H1 (cell line): ENCODE measurements around the gene DNAJC7. TPM values are rescaled to one million over a fixed set of nuclear protein-coding genes. Genes with fewer than 3 reads are reported as not detected.

Source experiments
- CTCF ChIA-PET: fragments of 300-600 bp; sonication (Branson Sonifier 250); formaldehyde crosslinking; loops from one replicate; lab custom pipeline; 2021; ENCODE audit not compliant: partially characterized antibody; lab: Charles Lee
- POLR2A ChIA-PET: fragments of 300-600 bp; sonication (Branson Sonifier 250); formaldehyde crosslinking; loops from one replicate; lab custom pipeline; 2021; ENCODE audit warnings: inconsistent platforms; ENCODE audit not compliant: partially characterized antibody; lab: Charles Lee
- DNase-seq, 2 experiments: peaks; one replicate each; pipeline versions ENCODE4 v3.0.0 to v3.0.0-alpha.2; 2010 to 2022; ENCODE audit warnings: low spot score in 2 of 2, low read depth in 1 of 2, mixed read lengths in 1 of 2
- FAIRE-seq: peaks from 2 replicates; lab custom pipeline; 2011; peaks lifted over from hg19 to GRCh38; lab: Jason Lieb, UNC
- H2AFZ ChIP-seq: 2 replicates; pipeline ENCODE4 v1.8.1; 2012; ENCODE audit warnings: low read length, inconsistent platforms
- H2AK5ac ChIP-seq: 2 replicates; pipeline ENCODE4 v1.6.1; 2013; ENCODE audit warnings: low read depth, low read length
- H2BK120ac ChIP-seq: replicated peaks from 2 replicates; pipeline ENCODE3; 2013; ENCODE audit warnings: low read depth, low read length, inconsistent platforms
- H2BK12ac ChIP-seq: 2 replicates; pipeline ENCODE4 v1.6.1; 2013; ENCODE audit warnings: low read depth, low read length
- H2BK15ac ChIP-seq: 2 replicates; pipeline ENCODE4 v1.6.1; 2013; ENCODE audit warnings: low read length
- H2BK20ac ChIP-seq: 2 replicates; pipeline ENCODE4 v1.6.1; 2013; ENCODE audit warnings: low read length
- H2BK5ac ChIP-seq: 2 replicates; pipeline ENCODE4 v1.6.1; 2013; ENCODE audit warnings: low read depth, low read length
- H3K14ac ChIP-seq: 2 replicates; pipeline ENCODE4 v1.6.1; 2013; ENCODE audit warnings: inconsistent platforms; ENCODE audit not compliant: insufficient read length
- H3K18ac ChIP-seq: 2 replicates; pipeline ENCODE4 v1.6.1; 2013; ENCODE audit warnings: low read length; ENCODE audit errors: extremely low read depth
- H3K23ac ChIP-seq: 2 replicates; pipeline ENCODE4 v1.6.1; 2013; ENCODE audit warnings: inconsistent platforms; ENCODE audit not compliant: insufficient read length
- H3K23me2 ChIP-seq: 2 replicates; pipeline ENCODE4 v1.6.1; 2013; ENCODE audit warnings: low read depth, low read length
- H3K27ac ChIP-seq: 2 replicates; pipeline ENCODE4 v1.6.1; 2011; ENCODE audit warnings: low read depth, low read length, inconsistent platforms
- H3K27me3 ChIP-seq, 4 experiments: replicated peaks in 1 of 4; 1 replicate in 1 of 4; 2 replicates in 3 of 4; pipeline versions ENCODE4 v1.6.1 to v1.8.1; 2011 to 2013; ENCODE audit warnings: low read length in 3 of 4, mild to moderate bottlenecking in 3 of 4, inconsistent platforms in 2 of 4, mixed read lengths in 2 of 4, moderate library complexity in 1 of 4; ENCODE audit not compliant: control insufficient read depth in 3 of 4, insufficient read depth in 3 of 4; ENCODE audit errors: extremely low read depth in 1 of 4
- H3K36me3 ChIP-seq, 4 experiments: 2 replicates each; pipeline versions ENCODE4 v1.6.1 to v1.8.1; 2011 to 2013; ENCODE audit warnings: mild to moderate bottlenecking in 4 of 4, low read length in 3 of 4, moderate library complexity in 2 of 4, control low read depth in 1 of 4, inconsistent platforms in 1 of 4; ENCODE audit not compliant: insufficient read depth in 4 of 4, control insufficient read depth in 2 of 4
- H3K4ac ChIP-seq: replicated peaks from 2 replicates; pipeline ENCODE3; 2013; ENCODE audit warnings: low read length, low read depth, mixed read lengths, inconsistent platforms; ENCODE audit not compliant: insufficient read length
- H3K4me1 ChIP-seq, 4 experiments: replicated peaks in 1 of 4; 1 replicate in 1 of 4; 2 replicates in 3 of 4; pipeline versions ENCODE4 v1.6.1 to v1.8.1; 2011 to 2013; ENCODE audit warnings: low read length in 3 of 4, inconsistent platforms in 2 of 4, mixed read lengths in 1 of 4; ENCODE audit not compliant: insufficient read depth in 4 of 4, control insufficient read depth in 3 of 4
- H3K4me2 ChIP-seq, 2 experiments: 2 replicates each; pipeline versions ENCODE4 v1.6.1 to v1.8.1; 2011 to 2013; ENCODE audit warnings: low read depth in 2 of 2, low read length in 2 of 2, control low read depth in 1 of 2, inconsistent platforms in 1 of 2, mild to moderate bottlenecking in 1 of 2; ENCODE audit not compliant: insufficient read depth in 1 of 2
- H3K4me3 ChIP-seq, 4 experiments: fragments of 200-600, 300-600 bp in 1 of 4; sonication (generic), shearing (Covaris generic), sonication (Bioruptor Twin) in 1 of 4; 2 replicates each; pipeline versions ENCODE4 v1.5.1 to v1.8.1; 2011 to 2016; ENCODE audit warnings: low read length in 4 of 4, low read depth in 3 of 4, control low read depth in 2 of 4, inconsistent platforms in 2 of 4, mild to moderate bottlenecking in 2 of 4, mixed read lengths in 1 of 4, moderate library complexity in 1 of 4; ENCODE audit not compliant: insufficient read depth in 2 of 4; ENCODE audit errors: extremely low read depth in 1 of 4
- H3K56ac ChIP-seq: replicated peaks from 2 replicates; pipeline ENCODE3; 2013; ENCODE audit warnings: low read depth, mild to moderate bottlenecking, mixed read lengths, low read length, inconsistent platforms; ENCODE audit not compliant: insufficient read length
- H3K79me1 ChIP-seq: 2 replicates; pipeline ENCODE4 v1.6.1; 2013; ENCODE audit warnings: low read depth, low read length, control low read depth
- H3K79me2 ChIP-seq, 2 experiments: 2 replicates each; pipeline versions ENCODE4 v1.6.1 to v1.8.1; 2012 to 2013; ENCODE audit warnings: low read length in 2 of 2, mild to moderate bottlenecking in 2 of 2, inconsistent platforms in 1 of 2; ENCODE audit not compliant: insufficient read depth in 2 of 2, control insufficient read depth in 1 of 2
- H3K9ac ChIP-seq, 4 experiments: replicated peaks in 1 of 4; 1 replicate in 1 of 4; 2 replicates in 3 of 4; pipeline versions ENCODE4 v1.6.1 to v1.8.1; 2011 to 2013; ENCODE audit warnings: low read depth in 3 of 4, low read length in 3 of 4, control low read depth in 2 of 4, mild to moderate bottlenecking in 2 of 4, moderate library complexity in 2 of 4, inconsistent platforms in 1 of 4; ENCODE audit errors: extremely low read depth in 1 of 4
- H3K9me3 ChIP-seq, 2 experiments: 2 replicates each; pipeline versions ENCODE4 v1.6.1 to v1.8.1; 2012 to 2013; ENCODE audit warnings: mild to moderate bottlenecking in 2 of 2, moderate library complexity in 2 of 2, control low read depth in 1 of 2, inconsistent platforms in 1 of 2, low read depth in 1 of 2, low read length in 1 of 2, mixed read lengths in 1 of 2; ENCODE audit not compliant: insufficient read depth in 2 of 2
- H4K20me1 ChIP-seq, 2 experiments: replicated peaks in 1 of 2; 2 replicates each; pipeline versions ENCODE3 to v1.8.1; 2011 to 2013; ENCODE audit warnings: inconsistent platforms in 2 of 2, low read length in 2 of 2, mild to moderate bottlenecking in 1 of 2; ENCODE audit not compliant: insufficient read depth in 2 of 2, control insufficient read depth in 1 of 2
- H4K5ac ChIP-seq: 2 replicates; pipeline ENCODE4 v1.6.1; 2013; ENCODE audit warnings: low read length, low read depth, mixed read lengths, inconsistent platforms; ENCODE audit not compliant: insufficient read length
- H4K8ac ChIP-seq: 2 replicates; pipeline ENCODE4 v1.8.0; 2013; ENCODE audit warnings: mild to moderate bottlenecking, moderate library complexity, low read length, inconsistent platforms; ENCODE audit not compliant: insufficient read depth; ENCODE audit errors: extremely low read depth
- H4K91ac ChIP-seq: replicated peaks from 2 replicates; pipeline ENCODE3; 2013; ENCODE audit warnings: low read length, mixed read lengths, inconsistent platforms; ENCODE audit not compliant: insufficient read length
- BACH1 ChIP-seq: IDR thresholded peaks from 2 replicates; pipeline ENCODE4 v1.6.1; 2012; ENCODE audit warnings: low read length, improper control_type of control experiment
- CBX5 ChIP-seq: fragments of 300-800, 300-1000 bp; sonication (generic); IDR thresholded peaks from 2 replicates; pipeline ENCODE4 v1.7.1; 2016; ENCODE audit warnings: antibody characterized with exemption, low read length, low read depth
- JUN ChIP-seq: IDR thresholded peaks from 2 replicates; pipeline ENCODE4 v1.6.1; 2011; ENCODE audit warnings: low read depth, mild to moderate bottlenecking, improper control_type of control experiment, low read length
- NANOG ChIP-seq: IDR thresholded peaks from 2 replicates; pipeline ENCODE4 v1.6.1; 2011; ENCODE audit warnings: low read length, low read depth, mild to moderate bottlenecking, inconsistent platforms; ENCODE audit not compliant: insufficient read depth, poor library complexity, severe bottlenecking
- SP2 ChIP-seq: IDR thresholded peaks from 2 replicates; pipeline ENCODE4 v1.6.1; 2012; ENCODE audit warnings: mild to moderate bottlenecking, low read length, inconsistent platforms
- TAF7 ChIP-seq: optimal IDR thresholded peaks from 2 replicates; pipeline ENCODE3; 2011; ENCODE audit warnings: low read depth, mild to moderate bottlenecking, inconsistent platforms, low read length, moderate library complexity, borderline replicate concordance
- WGBS, 2 experiments: shearing (Covaris generic) in 1 of 2; methylation state at CpG; one replicate each; pipeline versions ENCODE4 v1.1.6 to v1.1.7; 2013 to 2015; ENCODE audit warnings: low lambda C conversion rate in 2 of 2, mixed read lengths in 2 of 2, inconsistent platforms in 1 of 2, low coverage in 1 of 2, missing lambda C conversion rate in 1 of 2; ENCODE audit not compliant: insufficient replicate concordance in 2 of 2, insufficient coverage in 1 of 2, insufficient read length in 1 of 2; ENCODE audit errors: extremely low coverage in 1 of 2, missing lambda C conversion rate in 1 of 2; 5-methylcytosine and 5-hydroxymethylcytosine counted together
- polyA plus RNA-seq, 7 experiments: library from polyadenylated mRNA; depleted of rRNA in 3 of 7; stranded (reverse) in 5 of 7; unstranded in 2 of 7; fragments of >200 nt in 5 of 7; fragments of 200-250 nt in 2 of 7; gene quantifications; 1 replicate in 5 of 7; 2 replicates in 1 of 7; 4 replicates in 1 of 7; pipeline versions ENCODE4 v1.2.1 to v1.2.3, GENCODE V29; 2011 to 2013; ENCODE audit warnings: missing spikeins in 2 of 7, mixed read lengths in 2 of 7
- total RNA-seq: library from RNA; stranded (reverse); fragmentation: NEBNext Ultra II Directional; extraction: Animal tissue kit (Norgen Biotek cat#: 25700); gene quantifications from 2 replicates; pipeline ENCODE4 v1.2.1, GENCODE V29; 2021

Gene DNAJC7
- total and polyA plus RNA-seq, 2 of the 8 experiments (the other 6 are each of a cell fraction or from before 2014, with no cell fraction given), result 31.0 to 148 TPM

DNA sequence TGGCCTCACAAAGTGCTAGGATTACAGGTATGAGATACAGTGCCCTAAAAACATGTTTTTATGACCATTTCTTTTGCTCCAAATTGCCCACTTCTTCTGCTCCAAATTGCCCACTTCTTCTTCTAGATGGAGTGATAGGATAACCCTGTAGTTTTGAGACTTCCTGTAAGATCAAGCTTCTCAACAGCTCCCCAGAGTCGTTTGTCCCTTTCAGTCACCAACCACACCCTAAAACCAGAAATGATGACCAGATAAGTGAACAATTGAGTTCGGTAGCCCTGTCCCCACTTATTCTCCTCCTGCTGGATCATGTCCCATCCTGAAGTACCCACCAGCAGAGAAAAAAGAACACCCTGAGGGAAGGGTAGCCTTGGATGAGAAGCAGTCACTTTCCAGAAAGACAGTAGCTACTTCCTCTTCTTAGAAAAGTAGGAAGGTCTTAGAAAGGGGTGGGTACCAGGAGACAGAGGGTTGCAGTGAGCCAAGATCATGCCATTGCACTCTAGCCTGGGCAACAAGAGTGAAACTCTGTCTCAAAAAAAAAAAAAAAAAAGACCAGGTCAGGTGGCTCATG is 84.3 kb downstream of the DNAJC7 start:
- Histone ChIP-seq H3K36me3 (peaks cover 0 to 3% (median 0%) of the 10 kb centered on the region in 4 experiments; a peak in 2 of 8 replicates), H2AFZ (no peak overlapping the region), H2BK120ac (no peak overlapping the region), H3K4ac (no peak overlapping the region), H3K4me1 (peaks cover 0 to 4% (median 2%) of the 10 kb centered on the region in 4 experiments; a peak in 2 of 7 replicates), H3K27me3 (no peaks in the 10 kb centered on the region), H3K56ac (no peak overlapping the region), H2BK12ac (no peak overlapping the region), H3K79me2 (no peaks in the 10 kb centered on the region), H2BK15ac (no peak overlapping the region; the same call in 1 of the 2 replicates), H4K5ac (no peak overlapping the region), H4K8ac (no peak overlapping the region), H3K18ac (no peak overlapping the region), H4K20me1 (no peaks in the 10 kb centered on the region), H2AK5ac (no peak overlapping the region), H2BK20ac (no peak overlapping the region), H3K4me3 (no peak overlapping the region), H3K9me3 (no peaks in the 10 kb centered on the region), H3K27ac (no peak overlapping the region), H3K23me2 (peaks cover 4% of the 10 kb centered on the region; the same call in 1 of the 2 replicates), H2BK5ac (no peak overlapping the region), H4K91ac (no peak overlapping the region), H3K4me2 (no peak overlapping the region), H3K23ac (no peak overlapping the region), H3K79me1 (no peaks in the 10 kb centered on the region; the same call in 1 of the 2 replicates), H3K14ac (no peak overlapping the region), H3K9ac (no peak overlapping the region)
- POLR2A ChIA-PET, result interaction anchor here (0.6 to 6.8 kb wide), 5 partner anchors 13 to 244 kb away, joined by 3 to 64 read pairs (median 3); partner anchors contain the start of gene ACLY
- 88% methylated on average over 2 of the region's 2 CpGs; no CpG with 5 or more reads in 1 of the 2 experiments for WGBS, 2 experiments
- FAIRE-seq (no peak), DNase-seq (no peak)
- CTCF ChIA-PET, result interaction anchor here (0.6 to 1.5 kb wide), 2 partner anchors 12 to 27 kb away, joined by 3 to 5 read pairs; no protein-coding TSS in a partner anchor
- TF ChIP-seq JUN, result no peak
- TF ChIP-seq SP2, result no peak
- TF ChIP-seq BACH1, result no peak
- no peak for TF ChIP-seq TAF7
- TF ChIP-seq CBX5, result no peak
- no peak for TF ChIP-seq NANOG
